H7 (cell line): ENCODE data around the gene UQCRHL. TPM values are rescaled to one million over a fixed set of nuclear protein-coding genes. Genes with fewer than 3 reads are reported as not detected.

ENCODE experiments used
- DNase-seq: peaks from one replicate; pipeline ENCODE4 v3.0.0; 2012
- H3K27me3 ChIP-seq: 2 replicates; pipeline ENCODE4 v1.6.0; 2011; ENCODE audit warnings: mild to moderate bottlenecking, low read length; ENCODE audit not compliant: control insufficient read depth, insufficient read depth
- H3K36me3 ChIP-seq: replicated peaks from 2 replicates; pipeline ENCODE4 v1.5.1; 2011; ENCODE audit warnings: low read length; ENCODE audit not compliant: control insufficient read depth, insufficient read depth
- H3K4me3 ChIP-seq: 2 replicates; pipeline ENCODE4 v1.5.1; 2011; ENCODE audit warnings: low read depth, mild to moderate bottlenecking, control low read depth, low read length, moderate library complexity; ENCODE audit not compliant: insufficient read depth
- total RNA-seq: library from RNA; depleted of rRNA; stranded (reverse); fragments of >200 nt; shearing (Covaris generic); gene quantifications from 2 replicates; pipeline ENCODE4 v1.2.3, GENCODE V29; 2014; rRNA removed

The UQCRHL gene
- total RNA-seq, 1 experiment from 2014 or later, result 9.3 TPM

GRCh38 chr1:15761366-15762128, 45.9 kb downstream of the UQCRHL start:
- no peak overlapping the region for H3K4me3 ChIP-seq
- peak; percentile 43 for DNase-seq
- H3K27me3 ChIP-seq, result no peaks in the 10 kb centered on the region; the same call in 1 of the 2 replicates
- H3K36me3 ChIP-seq, result peaks cover 22% of the 10 kb centered on the region

GRCh38 chr1:15760520-15761211, 46.8 kb downstream of the UQCRHL start:
- peaks cover 16% of the 10 kb centered on the region for H3K36me3 ChIP-seq
- H3K4me3 ChIP-seq, result peak overlapping the region; percentile 96
- H3K27me3 ChIP-seq, result no peaks in the 10 kb centered on the region; the same call in 1 of the 2 replicates
- peak; percentile 84 for DNase-seq

- DNase-seq, result peak; percentile 88
- peak overlapping the region; percentile 96 for H3K4me3 ChIP-seq
These were observed 48.3 kb downstream of the UQCRHL start for GRCh38 chr1:15758953-15759661.

GRCh38 chr1:15758343-15758931, 49.0 kb downstream of the UQCRHL start, which contains the start of gene FBLIM1:
FBLIM1 (plus strand) TSS chr1:15758795; CDS start chr1:15764984, 6,189 bp downstream.
- no peaks in the 10 kb centered on the region; the same call in 1 of the 2 replicates for H3K27me3 ChIP-seq
- peak within 1 kb of the TSS; percentile 96 for H3K4me3 ChIP-seq
- peak; percentile 98 for DNase-seq
- H3K36me3 ChIP-seq, result no peaks in the 10 kb centered on the region; the same call in 1 of the 2 replicates

More at GRCh38 chr1:15758953-15759661, 48.3 kb downstream of the UQCRHL start:
- Histone ChIP-seq H3K36me3 (peaks cover 2% of the 10 kb centered on the region), H3K27me3 (no peaks in the 10 kb centered on the region; the same call in 1 of the 2 replicates)

GRCh38 chr1:15757575-15758342, 49.7 kb downstream of the UQCRHL start:
- Histone ChIP-seq H3K36me3 (no peaks in the 10 kb centered on the region; the same call in 1 of the 2 replicates), H3K27me3 (no peaks in the 10 kb centered on the region; the same call in 1 of the 2 replicates), H3K4me3 (peak overlapping the region; percentile 57)
- peak; percentile 89 for DNase-seq

Other genes starting within 250 kb of the UQCRHL start
- 6.9 and 7.8 TPM in 2 replicates for gene AGMAT, start 222.6 kb downstream of the UQCRHL start, total RNA-seq
- 19.4 and 19.7 TPM in 2 replicates for gene DDI2, start 190.2 kb downstream of the UQCRHL start, total RNA-seq
- gene PLEKHM2, start 123.3 kb downstream of the UQCRHL start, total RNA-seq, result 79.0 and 79.6 TPM in 2 replicates
- gene SLC25A34, start 71.4 kb downstream of the UQCRHL start, total RNA-seq, result 0.70 and 1.7 TPM in 2 replicates
- gene TMEM82, start 65.2 kb downstream of the UQCRHL start, total RNA-seq, result 1.00 and 2.2 TPM in 2 replicates
- gene FBLIM1, start 48.9 kb downstream of the UQCRHL start, total RNA-seq, result 91.0 and 95.6 TPM in 2 replicates
- gene SPEN, start 40.1 kb upstream of the UQCRHL start, total RNA-seq, result 19.9 and 32.9 TPM in 2 replicates
- gene ZBTB17, start 168.5 kb upstream of the UQCRHL start, total RNA-seq, result 53.5 and 62.6 TPM in 2 replicates
- 0.15 and 0.28 TPM in 2 replicates for gene SRARP, start 196.6 kb upstream of the UQCRHL start, total RNA-seq
- 0.07 TPM in 1 of 2 replicates, not detected in the other for gene HSPB7, start 210.4 kb upstream of the UQCRHL start, total RNA-seq
- 0.10 and 0.85 TPM in 2 replicates for gene CLCNKA, start 214.4 kb upstream of the UQCRHL start, total RNA-seq
- gene CLCNKB, start 236.1 kb upstream of the UQCRHL start, total RNA-seq, result 2.4 and 2.8 TPM in 2 replicates